ENCODE results near the gene OCSTAMP. TPM values are rescaled to one million over a fixed set of nuclear protein-coding genes. Genes with fewer than 3 reads are reported as not detected.

OCSTAMP gene
- total RNA-seq, 4 donors from 2014 or later = not detected

GRCh38 chr20:46507760-46508407, 42.6 kb downstream of the OCSTAMP start:
- WGBS, 2 donors = 88 to 96% methylated on average over 4 of the region's 4 CpGs
- H3K4me1 ChIP-seq = peaks cover 4 to 5% of the 10 kb centered on the region in 2 donors
- no peak overlapping the region for H3K4me3 ChIP-seq (replicated peaks in 1 of 3)
- DNase-seq = no peak
- intact Hi-C loops (cut with DNase I) = no loop called here
- H3K27me3 ChIP-seq = no peaks in the 10 kb centered on the region
- no peak overlapping the region for H3K27ac ChIP-seq
- no peak for TF ChIP-seq CTCF (IDR thresholded peaks at IDR 0.05)
- no peak for TF ChIP-seq POLR2A (IDR thresholded peaks at IDR 0.05)
- no peaks in the 10 kb centered on the region for H3K9me3 ChIP-seq
- H3K36me3 ChIP-seq = no peaks in the 10 kb centered on the region

DNA sequence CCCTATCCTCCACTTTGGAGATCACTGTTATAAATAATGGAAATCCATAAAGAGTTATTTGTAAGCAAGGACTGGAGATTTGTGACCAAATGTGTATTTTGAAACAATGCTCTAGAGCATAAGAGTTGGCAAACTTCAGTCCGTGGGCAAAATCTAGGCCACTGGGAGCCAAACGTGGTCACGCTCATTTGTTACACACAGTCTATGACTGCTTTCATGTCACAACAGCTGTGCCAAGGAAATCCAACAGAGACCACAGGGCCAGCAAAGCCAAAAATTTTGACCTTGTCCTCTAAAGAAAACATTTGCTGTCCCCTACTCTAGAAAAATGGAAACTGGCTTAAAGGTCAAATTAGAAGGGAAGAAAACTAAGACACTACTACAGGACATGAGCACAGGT, 44.9 kb downstream of the OCSTAMP start:
- Histone ChIP-seq H3K9me3 (no peaks in the 10 kb centered on the region), H3K27me3 (no peaks in the 10 kb centered on the region), H3K4me1 (no peaks in the 10 kb centered on the region), H3K36me3 (no peaks in the 10 kb centered on the region), H3K27ac (no peak overlapping the region), H3K4me3 (replicated peaks in 1 of 3) (no peak overlapping the region)
- intact Hi-C loops (cut with DNase I) = no loop called here
- 90 to 94% methylated on average over 3 of the region's 3 CpGs for WGBS, 2 donors
- DNase-seq = no peak
- TF ChIP-seq CTCF (IDR thresholded peaks at IDR 0.05) = no peak
- no peak for TF ChIP-seq POLR2A (IDR thresholded peaks at IDR 0.05)

DNA sequence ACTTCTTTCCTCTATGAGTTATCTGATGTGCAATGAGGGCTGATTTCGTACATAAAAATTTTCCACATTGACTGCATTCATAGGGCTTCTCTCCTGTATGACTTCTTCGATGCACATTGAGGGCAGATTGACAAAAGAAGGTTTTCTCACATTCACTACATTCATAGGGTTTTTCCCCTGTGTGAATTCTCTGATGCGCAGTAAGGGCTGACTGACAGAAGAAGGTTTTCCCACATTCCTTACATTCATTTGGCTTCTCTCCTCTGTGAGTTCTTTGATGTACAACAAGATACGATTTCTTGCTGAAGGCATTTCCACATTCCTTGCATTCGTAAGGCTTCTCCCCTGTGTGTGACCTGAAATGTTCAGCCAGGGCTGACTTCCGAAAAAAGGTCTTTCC, 48.5 kb downstream of the OCSTAMP start:
- Histone ChIP-seq H3K27me3 (no peaks in the 10 kb centered on the region), H3K27ac (no peak overlapping the region), H3K4me1 (no peaks in the 10 kb centered on the region), H3K4me3 (replicated peaks in 1 of 3) (no peak overlapping the region), H3K9me3 (no peaks in the 10 kb centered on the region), H3K36me3 (no peaks in the 10 kb centered on the region)
- DNase-seq = no peak
- WGBS, 2 donors = 95% methylated on average over 6 of the region's 6 CpGs
- TF ChIP-seq CTCF (IDR thresholded peaks at IDR 0.05) (no peak), POLR2A (IDR thresholded peaks at IDR 0.05) (no peak)
- intact Hi-C loops (cut with DNase I) = no loop called here

DNA sequence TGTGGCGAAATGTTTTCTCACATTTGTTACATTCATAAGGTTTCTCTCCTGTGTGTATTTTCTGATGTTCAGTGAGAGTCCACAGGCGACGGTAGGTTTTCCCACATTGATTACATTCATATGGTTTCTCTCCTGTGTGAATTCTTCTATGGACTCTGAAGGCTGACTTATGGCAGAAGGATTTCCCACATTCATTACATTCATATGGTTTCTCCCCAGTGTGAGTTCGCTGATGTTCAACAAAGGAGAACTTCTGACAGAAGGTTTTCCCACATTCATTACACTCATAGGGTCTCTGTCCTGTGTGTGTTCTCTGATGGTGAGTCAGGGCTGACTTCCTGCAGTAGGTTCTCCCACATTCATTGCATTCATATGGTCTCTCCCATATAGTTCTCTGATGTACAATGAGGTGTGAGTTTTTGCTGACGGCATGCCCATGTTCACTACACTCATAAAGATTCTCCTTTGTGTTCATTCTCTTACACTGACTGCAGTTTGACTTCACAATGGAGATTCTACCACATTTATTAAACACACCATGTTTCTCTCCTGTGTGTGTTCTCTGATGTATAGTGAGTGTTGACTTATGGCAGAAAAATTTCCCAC, 49.0 kb downstream of the OCSTAMP start:
- Histone ChIP-seq H3K9me3 (no peaks in the 10 kb centered on the region), H3K4me3 (replicated peaks in 1 of 3) (no peak overlapping the region), H3K27me3 (no peaks in the 10 kb centered on the region), H3K4me1 (no peaks in the 10 kb centered on the region), H3K27ac (no peak overlapping the region), H3K36me3 (no peaks in the 10 kb centered on the region)
- no peak for DNase-seq
- intact Hi-C loops (cut with DNase I) = no loop called here
- 96% methylated on average over 5 of the region's 5 CpGs for WGBS, 2 donors
- no peak for TF ChIP-seq CTCF (IDR thresholded peaks at IDR 0.05)
- TF ChIP-seq POLR2A (IDR thresholded peaks at IDR 0.05) = no peak

GRCh38 chr20:46494077-46494476, 56.4 kb downstream of the OCSTAMP start:
- no peak for DNase-seq
- Histone ChIP-seq H3K4me3 (replicated peaks in 1 of 3) (no peak overlapping the region), H3K4me1 (no peaks in the 10 kb centered on the region), H3K36me3 (no peaks in the 10 kb centered on the region), H3K27me3 (no peaks in the 10 kb centered on the region), H3K9me3 (no peaks in the 10 kb centered on the region), H3K27ac (no peak overlapping the region)
- WGBS, 2 donors = 90% methylated on average over 4 of the region's 4 CpGs
- TF ChIP-seq POLR2A (IDR thresholded peaks at IDR 0.05) (no peak), CTCF (IDR thresholded peaks at IDR 0.05) (no peak)
- intact Hi-C loops (cut with DNase I) = no loop called here

Measured in thyroid gland (tissue), 4 donors.